GM10847 (cell line): Measurements from ENCODE around the gene PKP4.

Experiments used
- POLR2A ChIP-seq: IDR thresholded peaks from 2 replicates; pipeline ENCODE4 v1.6.1; 2011; ENCODE audit not compliant: insufficient read length; ENCODE audit errors: extremely low read depth

The PKP4 gene

GRCh38 chr2:158731386-158731785 is 274.6 kb downstream of the PKP4 start:
- TF ChIP-seq POLR2A: no peak
